ENCODE data around the gene TMEM184A.
A peak's percentile ranks its signal among the peaks of the same experiment; 100 is the strongest.

The TMEM184A gene

GRCh38 chr7:1523844-1524243, 32.2 kb downstream of the TMEM184A start:
- no peak overlapping the region for H3K18ac ChIP-seq (ENCODE audit: low read length)
- no peak overlapping the region for H3K4me3 ChIP-seq (ENCODE audit: low read depth, low read length)
- H2BK120ac ChIP-seq (ENCODE audit: insufficient read depth, low read length, poor library complexity), result no peak overlapping the region
- H3K4me1 ChIP-seq (ENCODE audit: control insufficient read depth in 1 of 2, insufficient read depth in 2 of 2, low read length in 2 of 2), result peaks cover 4 to 12% of the 10 kb centered on the region in 2 experiments
- H3K36me3 ChIP-seq (ENCODE audit: control insufficient read depth in 1 of 2, insufficient read depth in 2 of 2, low read length in 2 of 2), result no peaks in the 10 kb centered on the region
- no peak overlapping the region for H3K27ac ChIP-seq (ENCODE audit: low read depth, low read length)
- H3K14ac ChIP-seq (ENCODE audit: low read length), result no peak overlapping the region
- H2AK5ac ChIP-seq (ENCODE audit: low read length), result no peak overlapping the region
- H3K27me3 ChIP-seq (ENCODE audit: insufficient read depth, low read length), result no peaks in the 10 kb centered on the region
- no CpG with 5 or more reads among the region's 17 CpGs for WGBS (ENCODE audit: extremely low coverage, insufficient coverage, insufficient read length)
- no peak overlapping the region for H3K4me2 ChIP-seq (ENCODE audit: low read length)
- H3K9ac ChIP-seq (ENCODE audit: low read length), result no peak overlapping the region
- no peak overlapping the region for H4K91ac ChIP-seq (ENCODE audit: low read depth, low read length)
- H3K4ac ChIP-seq (ENCODE audit: low read depth, low read length), result no peak overlapping the region
- H3K79me2 ChIP-seq (ENCODE audit: control insufficient read depth, insufficient read depth, low read length, poor library complexity), result no peaks in the 10 kb centered on the region
- DNase-seq, result no peak
- no peak overlapping the region for H2AFZ ChIP-seq (ENCODE audit: insufficient read depth, low read length, poor library complexity)
- no peak overlapping the region for H3K23ac ChIP-seq (ENCODE audit: low read length)
- peaks cover 12% of the 10 kb centered on the region for H3K79me1 ChIP-seq (ENCODE audit: low read length)
- H3K9me3 ChIP-seq (ENCODE audit: insufficient read depth, low read depth, low read length), result no peaks in the 10 kb centered on the region
- no peak overlapping the region for H2BK5ac ChIP-seq (ENCODE audit: low read depth, low read length, poor library complexity)
- H2BK12ac ChIP-seq (ENCODE audit: low read length), result no peak overlapping the region
- H4K12ac ChIP-seq (ENCODE audit: low read depth, low read length), result no peak overlapping the region
- H4K8ac ChIP-seq (ENCODE audit: low read depth, low read length), result no peak overlapping the region

- Histone ChIP-seq H3K9me3 (ENCODE audit: insufficient read depth, low read depth, low read length) (no peaks in the 10 kb centered on the region), H3K27me3 (ENCODE audit: insufficient read depth, low read length) (no peaks in the 10 kb centered on the region), H3K14ac (ENCODE audit: low read length) (no peak overlapping the region), H3K4me2 (ENCODE audit: low read length) (no peak overlapping the region), H2AFZ (ENCODE audit: insufficient read depth, low read length, poor library complexity) (no peak overlapping the region), H3K9ac (ENCODE audit: low read length) (no peak overlapping the region), H4K8ac (ENCODE audit: low read depth, low read length) (no peak overlapping the region), H4K12ac (ENCODE audit: low read depth, low read length) (no peak overlapping the region), H3K79me1 (ENCODE audit: low read length) (peaks cover 12% of the 10 kb centered on the region), H2BK5ac (ENCODE audit: low read depth, low read length, poor library complexity) (no peak overlapping the region), H2BK120ac (ENCODE audit: insufficient read depth, low read length, poor library complexity) (no peak overlapping the region), H3K23ac (ENCODE audit: low read length) (no peak overlapping the region), H3K18ac (ENCODE audit: low read length) (no peak overlapping the region), H3K4ac (ENCODE audit: low read depth, low read length) (no peak overlapping the region), H3K4me1 (ENCODE audit: control insufficient read depth in 1 of 2, insufficient read depth in 2 of 2, low read length in 2 of 2) (peaks cover 4 to 12% of the 10 kb centered on the region in 2 experiments), H4K91ac (ENCODE audit: low read depth, low read length) (no peak overlapping the region), H2BK12ac (ENCODE audit: low read length) (no peak overlapping the region), H3K79me2 (ENCODE audit: control insufficient read depth, insufficient read depth, low read length, poor library complexity) (no peaks in the 10 kb centered on the region), H3K36me3 (ENCODE audit: control insufficient read depth in 1 of 2, insufficient read depth in 2 of 2, low read length in 2 of 2) (no peaks in the 10 kb centered on the region), H3K27ac (ENCODE audit: low read depth, low read length) (no peak overlapping the region), H2AK5ac (ENCODE audit: low read length) (peak overlapping the region; percentile 29), H3K4me3 (ENCODE audit: low read depth, low read length) (no peak overlapping the region)
- DNase-seq, result no peak
- no CpG with 5 or more reads among the region's 13 CpGs for WGBS (ENCODE audit: extremely low coverage, insufficient coverage, insufficient read length)
These were observed 32.8 kb downstream of the TMEM184A start for GRCh38 chr7:1523208-1523607.

- no peak overlapping the region for H3K23ac ChIP-seq (ENCODE audit: low read length)
- no peaks in the 10 kb centered on the region for H3K9me3 ChIP-seq (ENCODE audit: insufficient read depth, low read depth, low read length)
- H3K9ac ChIP-seq (ENCODE audit: low read length), result no peak overlapping the region
- H3K4ac ChIP-seq (ENCODE audit: low read depth, low read length), result no peak overlapping the region
- no peak overlapping the region for H4K91ac ChIP-seq (ENCODE audit: low read depth, low read length)
- H3K27ac ChIP-seq (ENCODE audit: low read depth, low read length), result no peak overlapping the region
- no peak overlapping the region for H2BK5ac ChIP-seq (ENCODE audit: low read depth, low read length, poor library complexity)
- H3K36me3 ChIP-seq (ENCODE audit: control insufficient read depth in 1 of 2, insufficient read depth in 2 of 2, low read length in 2 of 2), result no peaks in the 10 kb centered on the region
- no peak overlapping the region for H2AK5ac ChIP-seq (ENCODE audit: low read length)
- no peak overlapping the region for H3K4me3 ChIP-seq (ENCODE audit: low read depth, low read length)
- H4K8ac ChIP-seq (ENCODE audit: low read depth, low read length), result no peak overlapping the region
- peaks cover 4 to 10% of the 10 kb centered on the region in 2 experiments for H3K4me1 ChIP-seq (ENCODE audit: control insufficient read depth in 1 of 2, insufficient read depth in 2 of 2, low read length in 2 of 2)
- no peak overlapping the region for H3K18ac ChIP-seq (ENCODE audit: low read length)
- no peak overlapping the region for H4K12ac ChIP-seq (ENCODE audit: low read depth, low read length)
- no CpG with 5 or more reads among the region's 11 CpGs for WGBS (ENCODE audit: extremely low coverage, insufficient coverage, insufficient read length)
- no peaks in the 10 kb centered on the region for H3K27me3 ChIP-seq (ENCODE audit: insufficient read depth, low read length)
- peaks cover 9% of the 10 kb centered on the region for H3K79me1 ChIP-seq (ENCODE audit: low read length)
- no peak for DNase-seq
- no peak overlapping the region for H2AFZ ChIP-seq (ENCODE audit: insufficient read depth, low read length, poor library complexity)
- H3K79me2 ChIP-seq (ENCODE audit: control insufficient read depth, insufficient read depth, low read length, poor library complexity), result no peaks in the 10 kb centered on the region
- H3K4me2 ChIP-seq (ENCODE audit: low read length), result no peak overlapping the region
- H2BK120ac ChIP-seq (ENCODE audit: insufficient read depth, low read length, poor library complexity), result peak overlapping the region; percentile 55
- H2BK12ac ChIP-seq (ENCODE audit: low read length), result peak overlapping the region; percentile 21
- no peak overlapping the region for H3K14ac ChIP-seq (ENCODE audit: low read length)
These were observed 34.5 kb downstream of the TMEM184A start for GRCh38 chr7:1521456-1521855.

GRCh38 chr7:1520539-1521234, 35.3 kb downstream of the TMEM184A start:
- H3K4me3 ChIP-seq (ENCODE audit: low read depth, low read length), result no peak overlapping the region
- WGBS (ENCODE audit: extremely low coverage, insufficient coverage, insufficient read length), result no CpG with 5 or more reads among the region's 27 CpGs

More at GRCh38 chr7:1520539-1521234, 35.3 kb downstream of the TMEM184A start:
- Histone ChIP-seq H3K9me3 (ENCODE audit: insufficient read depth, low read depth, low read length) (no peaks in the 10 kb centered on the region), H3K4me2 (ENCODE audit: low read length) (no peak overlapping the region), H3K4ac (ENCODE audit: low read depth, low read length) (no peak overlapping the region), H2AK5ac (ENCODE audit: low read length) (peak overlapping the region; percentile 31), H2BK5ac (ENCODE audit: low read depth, low read length, poor library complexity) (peak overlapping the region; percentile 48), H3K27ac (ENCODE audit: low read depth, low read length) (peak overlapping the region; percentile 2), H3K36me3 (ENCODE audit: control insufficient read depth in 1 of 2, insufficient read depth in 2 of 2, low read length in 2 of 2) (no peaks in the 10 kb centered on the region), H2BK12ac (ENCODE audit: low read length) (peak overlapping the region; percentile 70), H3K18ac (ENCODE audit: low read length) (no peak overlapping the region), H2BK120ac (ENCODE audit: insufficient read depth, low read length, poor library complexity) (peak overlapping the region; percentile 3), H3K79me1 (ENCODE audit: low read length) (peaks cover 7% of the 10 kb centered on the region), H3K23ac (ENCODE audit: low read length) (no peak overlapping the region), H2AFZ (ENCODE audit: insufficient read depth, low read length, poor library complexity) (peak overlapping the region; percentile 26), H4K91ac (ENCODE audit: low read depth, low read length) (peak overlapping the region; percentile 91), H3K27me3 (ENCODE audit: insufficient read depth, low read length) (no peaks in the 10 kb centered on the region), H3K4me1 (ENCODE audit: control insufficient read depth in 1 of 2, insufficient read depth in 2 of 2, low read length in 2 of 2) (peaks cover 4 to 9% of the 10 kb centered on the region in 2 experiments), H4K8ac (ENCODE audit: low read depth, low read length) (no peak overlapping the region), H3K14ac (ENCODE audit: low read length) (peak overlapping the region; percentile 50), H3K9ac (ENCODE audit: low read length) (no peak overlapping the region), H3K79me2 (ENCODE audit: control insufficient read depth, insufficient read depth, low read length, poor library complexity) (no peaks in the 10 kb centered on the region), H4K12ac (ENCODE audit: low read depth, low read length) (peak overlapping the region; percentile 2)
- DNase-seq, result peak; percentile 97 to 98
